GM21515 (cell line): ENCODE results near the gene S1PR1.

Experiments
- ATAC-seq: cut with Tn5 transposase; IDR thresholded peaks from one replicate; pipeline ENCODE4 v1.9.1; 2021; ENCODE audit not compliant: unreplicated experiment

S1PR1 gene

DNA sequence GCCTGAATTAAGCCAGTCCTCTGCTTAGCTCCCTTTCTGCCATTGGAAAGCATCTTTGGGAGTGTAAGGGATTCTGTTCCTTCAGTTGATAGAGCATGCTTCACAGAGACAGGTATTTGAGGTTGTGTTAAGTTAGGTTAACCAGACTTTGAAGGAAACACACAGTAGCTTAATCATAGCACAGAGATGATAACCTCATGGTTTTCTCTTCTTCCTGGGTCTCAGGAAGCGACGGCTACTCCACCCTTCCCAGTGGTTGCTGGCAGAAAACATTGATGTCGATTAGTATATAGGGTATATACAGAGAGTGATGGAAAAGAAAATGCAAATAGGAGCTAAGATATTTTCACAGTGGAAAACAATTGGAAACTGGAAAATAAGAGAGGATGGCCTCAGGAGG, 42.0 kb downstream of the S1PR1 start:
- no peak for ATAC-seq

DNA sequence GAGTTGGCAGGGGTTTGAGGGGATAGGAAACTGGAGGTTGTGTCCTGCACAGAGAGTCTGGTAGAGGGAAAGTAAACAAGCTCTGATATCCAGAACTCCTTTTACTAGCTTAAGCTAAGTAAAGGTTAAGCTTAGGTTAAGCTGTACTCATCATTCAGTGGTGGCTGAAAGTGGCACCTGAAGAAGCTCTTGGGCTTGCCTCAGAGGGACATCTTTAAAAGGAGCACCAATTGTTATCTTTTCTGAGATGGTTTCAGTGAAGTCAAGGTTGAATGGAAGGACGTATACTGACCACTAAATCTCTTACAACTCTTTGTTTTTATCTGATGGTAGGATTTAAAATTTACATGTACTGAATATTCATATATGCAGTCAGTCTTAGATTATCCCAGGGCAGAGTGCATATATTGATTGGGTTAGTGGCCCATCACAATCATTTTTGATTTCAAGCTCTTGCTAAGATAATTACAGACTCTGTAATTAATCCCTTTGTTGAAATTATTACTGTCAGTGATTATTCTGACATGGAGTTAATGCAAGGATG, 43.3 kb downstream of the S1PR1 start:
- ATAC-seq, result no peak

GRCh38 chr1:101280942-101281654, 44.3 kb downstream of the S1PR1 start:
- no peak for ATAC-seq

DNA sequence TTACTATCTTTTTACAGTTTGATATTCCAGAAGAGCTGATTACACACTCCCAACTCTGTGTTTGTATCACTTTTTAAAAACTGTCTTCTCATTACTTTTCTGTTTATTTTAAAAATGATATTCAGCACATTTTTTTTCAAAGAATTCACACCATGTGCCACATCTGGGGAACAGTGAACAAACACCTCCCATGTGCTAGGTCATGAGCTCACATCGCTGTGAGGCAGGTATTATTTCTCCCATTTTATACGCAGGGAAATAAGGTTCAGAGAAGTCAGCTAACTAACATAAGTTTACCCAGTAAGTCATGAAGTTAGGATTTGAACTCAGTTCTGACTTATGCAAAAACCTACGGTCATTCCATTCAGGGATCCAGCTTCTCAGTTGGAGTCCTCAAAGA, 44.9 kb downstream of the S1PR1 start:
- no peak for ATAC-seq

GRCh38 chr1:101282314-101283038, 45.7 kb downstream of the S1PR1 start:
- no peak for ATAC-seq

GRCh38 chr1:101283443-101283842, 46.6 kb downstream of the S1PR1 start:
- no peak for ATAC-seq

GRCh38 chr1:101284021-101284420, 47.2 kb downstream of the S1PR1 start:
- ATAC-seq, result no peak

GRCh38 chr1:101284622-101285218, 47.9 kb downstream of the S1PR1 start:
- ATAC-seq, result no peak

DNA sequence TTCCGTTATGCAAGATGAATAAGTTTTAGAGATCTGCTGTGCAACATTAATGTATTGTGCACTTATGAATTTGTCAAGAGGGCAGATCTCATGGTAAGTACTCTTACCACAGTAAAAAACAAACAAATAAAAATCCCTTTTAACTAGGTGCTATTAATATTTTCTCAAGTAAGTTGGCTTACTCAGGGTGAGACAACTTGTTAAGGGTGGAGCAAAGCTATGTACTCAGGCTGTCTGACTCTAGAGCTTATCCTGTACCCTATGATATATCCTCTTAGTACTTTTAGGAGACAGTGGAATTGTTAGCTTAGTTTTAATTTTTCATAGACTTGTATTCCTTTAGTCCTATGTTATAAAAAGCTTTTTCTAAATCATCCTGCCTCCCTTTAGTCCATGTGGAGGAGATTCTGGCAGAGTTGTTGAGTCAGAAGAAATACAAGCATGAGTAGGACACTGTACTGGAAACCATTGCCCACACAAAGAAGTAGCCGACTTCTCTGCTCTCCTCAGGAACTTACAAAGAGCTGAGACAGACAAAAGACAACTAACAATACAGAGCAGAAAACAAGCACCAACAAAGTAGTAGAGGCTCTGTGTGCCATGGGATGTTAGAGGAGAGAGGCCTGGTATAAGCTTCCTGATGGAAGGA, 49.2 kb downstream of the S1PR1 start:
- ATAC-seq, result no peak

DNA sequence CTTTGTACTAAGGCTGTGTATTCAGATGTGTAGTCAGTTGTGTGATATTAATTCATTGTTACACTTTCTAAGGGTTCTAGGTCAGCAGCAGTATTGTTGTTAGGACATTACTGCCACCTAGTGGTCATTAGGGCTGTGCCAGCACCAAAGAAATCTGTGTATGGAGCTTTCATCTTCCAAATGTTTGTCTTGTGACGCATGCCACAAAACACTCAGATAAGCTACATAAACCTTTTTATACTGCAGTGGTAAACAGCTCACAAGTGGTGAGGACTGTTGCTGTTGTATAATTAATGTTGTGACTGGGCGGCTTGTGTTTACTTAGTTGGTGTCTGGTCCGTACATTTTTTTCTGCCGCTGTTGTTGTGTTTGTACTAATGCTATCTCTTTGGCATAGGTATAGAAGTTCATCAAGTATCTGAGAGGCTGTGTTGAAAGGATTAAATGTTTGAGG, 51.7 kb downstream of the S1PR1 start:
- peak; percentile 58 for ATAC-seq

GRCh38 chr1:101290119-101290921, 53.5 kb downstream of the S1PR1 start:
- ATAC-seq, result no peak
